GM03348 (cell line): Measurements from ENCODE around the gene PIANP.
A peak's percentile ranks its signal among the peaks of the same experiment; 100 is the strongest.

Experiments used
- DNase-seq: peaks from one replicate; pipeline ENCODE4 v3.0.0; 2012; ENCODE audit warnings: low spot score

The PIANP gene

GRCh38 chr12:6703631-6704030 is 3.0 kb upstream of the PIANP start:
- DNase-seq: no peak

DNA sequence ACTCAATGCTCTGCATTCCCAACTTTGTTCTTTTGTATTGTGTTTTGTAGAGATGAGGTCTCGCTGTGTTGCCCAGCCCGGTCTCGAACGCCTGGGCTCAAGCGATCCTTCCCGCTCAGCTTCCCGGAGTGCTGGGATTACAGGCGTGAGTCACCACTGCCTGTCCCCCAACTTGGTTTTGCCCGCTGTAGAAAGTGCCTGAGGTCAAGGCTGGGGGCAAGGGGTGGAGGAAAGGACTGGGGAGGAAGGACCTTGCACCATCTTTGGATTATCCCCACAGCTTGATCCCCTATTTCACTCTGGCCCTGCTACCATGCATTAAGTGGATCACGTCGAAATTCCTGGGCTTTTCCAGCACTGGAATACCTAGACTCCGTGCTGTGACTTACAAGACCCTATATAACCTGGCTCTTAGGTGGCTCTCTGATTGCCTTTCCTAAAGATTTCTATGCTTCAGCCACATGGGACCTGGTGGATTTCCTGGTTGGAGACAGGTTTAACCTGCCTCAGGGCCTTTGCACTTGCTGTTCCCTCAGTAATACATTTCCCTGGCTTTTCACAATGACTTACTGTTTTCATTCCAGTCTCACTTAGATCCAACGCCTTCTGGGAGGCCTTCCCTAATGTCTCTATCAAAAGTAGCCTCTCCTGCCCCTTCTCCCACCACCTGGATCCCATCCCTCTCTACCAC is 608 bp upstream of the PIANP start:
- no peak for DNase-seq

DNA sequence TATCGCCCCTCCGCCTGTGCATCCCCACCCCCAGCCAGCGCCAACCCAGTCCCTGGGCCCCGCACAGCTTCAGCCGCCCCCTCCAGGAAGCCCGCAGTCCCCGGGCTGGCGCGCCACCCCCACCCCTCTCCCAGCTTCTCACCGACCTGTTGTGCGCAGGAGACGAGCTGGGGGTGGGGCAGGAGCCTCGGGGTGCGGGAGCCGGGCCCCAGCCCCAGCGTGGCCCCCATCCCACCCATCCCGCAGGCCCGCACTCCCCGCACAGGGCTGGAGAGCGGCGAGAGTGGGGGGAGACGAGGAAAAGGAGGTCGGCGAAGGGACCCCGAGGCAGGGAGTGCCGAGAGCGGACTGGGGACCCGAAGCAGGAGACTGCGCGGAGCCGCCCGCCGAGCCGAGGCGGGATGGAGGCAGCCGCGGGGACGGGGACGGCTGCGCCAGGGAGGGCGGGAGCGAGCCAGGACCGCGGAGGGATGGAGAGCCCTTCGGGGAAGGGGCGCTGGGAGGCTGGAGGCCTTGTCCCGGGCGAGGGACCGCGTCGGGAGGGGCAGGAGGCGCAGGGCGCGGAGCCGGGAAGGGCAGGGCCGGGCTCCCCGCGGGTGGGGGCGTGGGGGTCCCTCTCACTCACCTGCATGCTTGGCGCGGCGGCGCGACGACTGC is 498 bp downstream of the PIANP start:
- peak; percentile 40 for DNase-seq

DNA sequence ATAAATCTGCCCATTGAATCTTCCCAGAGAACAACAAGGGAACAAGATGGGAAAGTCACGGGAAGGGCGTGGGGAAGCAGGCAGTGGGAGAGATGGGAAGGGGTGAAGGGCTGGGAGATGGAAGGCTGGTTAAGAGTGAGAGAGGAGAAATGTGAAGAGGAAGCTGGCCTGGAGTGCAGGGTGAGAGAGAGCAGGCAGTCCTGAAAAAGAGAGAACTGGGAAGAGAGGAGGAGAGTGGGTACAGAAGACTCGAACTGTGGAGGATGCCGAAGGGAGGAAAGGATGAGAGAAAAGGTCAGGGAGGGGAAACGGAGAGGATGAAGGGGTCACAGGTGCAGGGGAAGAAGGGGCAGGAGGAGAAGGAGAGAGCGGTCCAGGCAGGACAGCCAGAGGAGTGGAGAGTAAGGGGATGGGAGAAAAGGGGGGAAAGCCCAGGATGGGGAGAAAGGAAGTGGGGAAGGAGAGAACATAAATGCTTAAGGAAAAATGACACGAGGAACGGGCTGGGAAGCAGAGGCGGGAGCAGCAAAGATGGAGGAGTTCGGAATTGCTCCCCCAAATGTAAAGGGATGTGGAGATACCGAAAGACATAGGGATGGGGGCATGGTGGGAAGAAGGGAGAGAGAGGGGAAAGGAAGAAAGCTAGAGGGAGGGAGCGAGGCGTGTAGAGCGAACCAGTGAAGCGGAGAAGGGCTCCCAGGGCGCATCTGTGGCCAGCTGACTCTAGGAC is 1.2 kb downstream of the PIANP start:
- DNase-seq: no peak

GRCh38 chr12:6698352-6699046 is 2.1 kb downstream of the PIANP start:
- DNase-seq: no peak

- peak; percentile 86 for DNase-seq
These were observed 2.8 kb downstream of the PIANP start for GRCh38 chr12:6697584-6698351.

DNA sequence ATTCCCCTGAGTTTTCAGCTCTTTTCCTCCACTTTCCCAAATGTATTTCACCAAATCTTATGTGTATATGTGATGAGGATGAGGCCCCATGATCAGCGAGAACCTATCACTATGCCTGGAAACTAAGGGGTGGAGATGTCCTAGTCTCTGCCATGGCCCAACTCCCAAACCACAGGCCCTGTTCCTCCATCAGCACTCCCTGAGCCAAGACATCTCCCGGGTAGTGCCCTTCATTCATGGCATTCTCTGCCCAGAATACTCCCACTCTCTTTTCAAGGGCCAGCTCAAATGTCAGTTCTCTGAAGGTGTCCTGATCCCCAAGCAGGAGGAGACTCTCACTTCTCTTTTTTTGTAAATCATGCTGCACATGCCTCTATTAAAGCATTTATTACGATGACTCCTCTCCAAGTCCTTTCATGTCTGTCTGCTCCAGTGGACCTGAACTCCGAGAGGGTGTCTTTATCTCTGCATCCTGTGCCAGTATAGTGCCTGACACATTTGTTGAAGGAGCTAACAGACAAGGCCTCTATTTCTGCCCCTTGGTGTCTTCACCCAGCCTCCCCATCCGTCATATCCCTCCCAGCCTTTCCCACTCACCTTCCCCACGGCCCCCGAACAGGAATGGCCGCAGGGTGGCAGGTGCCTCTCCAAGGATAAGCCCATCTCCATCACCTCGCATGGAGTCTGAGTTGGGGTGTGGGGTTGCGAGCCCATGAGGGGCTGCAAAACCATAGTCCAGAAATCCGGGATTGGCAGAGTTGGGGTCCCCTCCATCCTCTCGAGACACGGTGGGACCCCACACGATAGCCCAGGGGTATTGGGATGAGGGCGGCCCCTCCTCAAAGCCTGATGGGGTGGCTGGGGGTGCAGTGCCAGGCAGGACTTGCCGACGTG is 3.7 kb downstream of the PIANP start:
- no peak for DNase-seq

GRCh38 chr12:6695313-6696045 is 5.1 kb downstream of the PIANP start:
- no peak for DNase-seq

- no peak for DNase-seq
These were observed 5.9 kb downstream of the PIANP start for GRCh38 chr12:6694701-6695100.

GRCh38 chr12:6693832-6694355 is 6.7 kb downstream of the PIANP start:
- DNase-seq: no peak

DNA sequence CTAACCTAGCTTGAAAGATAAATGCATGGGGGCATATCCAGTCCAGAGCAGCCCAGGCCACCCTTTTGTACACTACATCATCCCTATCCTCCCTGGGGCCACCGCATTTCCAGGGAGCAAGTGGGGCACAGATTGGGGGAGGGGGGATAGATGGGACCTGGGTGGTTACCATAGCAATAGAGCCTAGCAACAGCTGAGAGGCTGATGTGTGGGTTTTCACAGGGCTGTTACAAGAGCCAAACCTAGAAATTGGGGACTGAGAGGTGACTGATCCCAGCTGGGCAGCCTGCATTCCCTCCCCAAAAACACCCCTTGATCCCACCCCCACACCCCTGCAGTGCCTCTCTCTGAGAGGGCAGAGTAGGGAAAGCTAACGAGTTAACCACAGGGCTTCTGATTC is 7.7 kb downstream of the PIANP start:
- DNase-seq: no peak

DNA sequence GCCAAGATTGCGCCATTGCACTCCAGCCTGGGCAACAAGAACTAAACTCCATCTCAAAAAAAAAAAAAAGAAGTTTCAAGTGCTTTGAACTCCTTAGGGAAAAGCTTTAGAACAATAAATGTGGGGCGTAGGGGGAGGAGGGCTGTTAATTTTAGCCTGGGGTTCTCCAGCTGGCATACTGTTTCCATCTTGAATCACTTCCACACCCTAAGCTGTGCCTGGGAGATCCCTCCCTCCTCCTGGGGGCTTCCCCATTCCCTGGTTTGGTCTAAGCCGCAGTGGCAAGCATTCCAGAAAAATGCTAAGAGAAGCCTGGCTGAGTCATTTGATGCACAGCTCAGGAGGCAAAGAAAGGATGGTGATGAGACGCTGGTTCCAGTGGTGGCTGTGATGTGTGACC is 9.1 kb downstream of the PIANP start:
- DNase-seq: no peak

GRCh38 chr12:6688999-6689882 is 11.4 kb downstream of the PIANP start, which contains the start of gene ZNF384:
Gene ZNF384, minus strand, starts transcription at chr12:6689375. Its CDS starts 9,855 bp downstream, at chr12:6679520.
- DNase-seq: peak; percentile 96

DNA sequence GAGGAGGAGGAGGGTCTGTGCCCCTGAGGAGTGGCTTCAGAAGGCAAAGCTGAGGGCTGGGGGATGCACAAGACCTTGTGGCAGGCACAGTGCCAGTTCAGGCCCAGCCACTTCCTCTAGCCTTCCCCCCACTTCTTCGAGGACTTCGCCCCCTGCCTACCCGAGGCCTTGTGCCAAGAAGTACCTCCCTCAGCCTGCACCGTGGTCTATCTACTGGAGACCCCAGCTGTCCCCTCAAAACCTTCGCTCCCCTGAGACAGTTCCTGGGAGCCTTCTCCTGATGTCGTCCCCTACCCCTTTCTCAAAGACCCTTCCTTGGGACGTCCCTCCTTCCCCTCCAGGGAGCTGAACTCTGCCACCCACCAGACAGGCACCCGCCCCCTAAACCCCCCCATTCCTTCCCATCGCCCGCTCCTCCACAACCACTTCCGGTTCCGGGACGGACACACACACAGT is 12.0 kb downstream of the PIANP start:
- peak; percentile 27 for DNase-seq

DNA sequence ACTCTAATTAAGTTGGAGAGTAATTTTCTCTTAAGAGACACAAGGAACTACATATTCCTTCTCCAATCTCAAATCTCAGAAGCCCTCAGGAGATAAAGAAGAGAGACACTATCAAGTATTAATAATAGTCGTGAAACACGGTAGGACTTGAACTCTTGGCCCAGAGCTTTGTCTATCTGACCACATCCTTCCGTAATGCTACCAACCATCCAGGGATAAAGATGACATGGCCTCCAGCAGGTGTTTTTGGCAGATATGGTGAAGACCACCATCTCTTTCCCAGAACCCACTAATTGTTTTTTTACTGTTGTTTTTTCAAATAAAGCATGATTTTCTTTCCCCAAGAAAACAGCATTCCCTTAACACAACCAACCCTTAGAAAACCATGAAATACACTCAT is 14.8 kb downstream of the PIANP start:
- DNase-seq: no peak

- no peak for DNase-seq
These were observed 16.0 kb downstream of the PIANP start for GRCh38 chr12:6684609-6685008.

GRCh38 chr12:6676962-6677361 is 23.7 kb downstream of the PIANP start:
- no peak for DNase-seq

GRCh38 chr12:6672143-6672542 is 28.5 kb downstream of the PIANP start:
- no peak for DNase-seq
